Sigmoid colon (tissue), 3 donors: ENCODE measurements around the gene PDE5A.
"Not testable (repeated sequence)": the region's sequence is repeated elsewhere in the genome, so short reads cannot be mapped to it uniquely, and the experiment has no call there.

Experiments
- POLR2A ChIP-seq, 2 donors: fragments of 450-650 bp; IDR thresholded peaks; one replicate each; pipeline ENCODE4 v1.6.1; 2016; ENCODE audit warnings: antibody characterized with exemption in 2 of 2, mild to moderate bottlenecking in 2 of 2, moderate library complexity in 2 of 2
- TF ChIP-seq, protein P1 (sequence below), 4 experiments: fragments of 450-650 bp in 3 of 4; fragments of 200-600 bp in 1 of 4; IDR thresholded peaks; one replicate each; pipeline ENCODE4 v1.5.1; 2016 to 2019; ENCODE audit warnings: antibody characterized with exemption in 4 of 4, mild to moderate bottlenecking in 3 of 4, moderate library complexity in 2 of 4

DNA sequence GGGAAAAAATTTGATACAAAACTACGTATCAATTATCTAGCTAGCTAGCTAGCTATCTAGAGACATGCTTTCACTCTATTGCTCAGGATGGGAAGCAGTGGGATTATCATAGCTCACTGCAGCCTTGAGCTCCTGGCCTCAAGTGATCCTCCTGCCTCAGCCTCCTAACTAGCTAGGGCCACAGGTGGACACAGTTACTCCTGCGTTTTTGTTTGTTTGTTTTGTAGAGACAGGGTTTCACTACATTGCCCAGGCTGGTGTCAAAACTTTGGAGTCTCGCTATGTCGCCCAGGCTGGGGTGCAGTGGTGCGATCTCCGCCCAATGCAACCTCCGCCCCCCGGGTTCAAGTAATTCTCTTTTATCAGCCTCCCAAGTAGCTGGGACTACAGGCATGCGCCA is 175.3 kb downstream of the PDE5A start:
- not testable (repeated sequence) for TF ChIP-seq POLR2A (IDR thresholded peaks at IDR 0.05)
- TF ChIP-seq, protein P1, sequence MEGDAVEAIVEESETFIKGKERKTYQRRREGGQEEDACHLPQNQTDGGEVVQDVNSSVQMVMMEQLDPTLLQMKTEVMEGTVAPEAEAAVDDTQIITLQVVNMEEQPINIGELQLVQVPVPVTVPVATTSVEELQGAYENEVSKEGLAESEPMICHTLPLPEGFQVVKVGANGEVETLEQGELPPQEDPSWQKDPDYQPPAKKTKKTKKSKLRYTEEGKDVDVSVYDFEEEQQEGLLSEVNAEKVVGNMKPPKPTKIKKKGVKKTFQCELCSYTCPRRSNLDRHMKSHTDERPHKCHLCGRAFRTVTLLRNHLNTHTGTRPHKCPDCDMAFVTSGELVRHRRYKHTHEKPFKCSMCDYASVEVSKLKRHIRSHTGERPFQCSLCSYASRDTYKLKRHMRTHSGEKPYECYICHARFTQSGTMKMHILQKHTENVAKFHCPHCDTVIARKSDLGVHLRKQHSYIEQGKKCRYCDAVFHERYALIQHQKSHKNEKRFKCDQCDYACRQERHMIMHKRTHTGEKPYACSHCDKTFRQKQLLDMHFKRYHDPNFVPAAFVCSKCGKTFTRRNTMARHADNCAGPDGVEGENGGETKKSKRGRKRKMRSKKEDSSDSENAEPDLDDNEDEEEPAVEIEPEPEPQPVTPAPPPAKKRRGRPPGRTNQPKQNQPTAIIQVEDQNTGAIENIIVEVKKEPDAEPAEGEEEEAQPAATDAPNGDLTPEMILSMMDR (IDR thresholded peaks at IDR 0.05), result not testable (repeated sequence)
